CD1c-positive myeloid dendritic cell (primary cell): ENCODE data around the gene NAA15.
"Not testable (repeated sequence)": the region's sequence is repeated elsewhere in the genome, so short reads cannot be mapped to it uniquely, and the experiment has no call there.

Source experiments
- DNase-seq: peaks from one replicate; pipeline ENCODE4 v3.0.0-alpha.2; 2016; ENCODE audit errors: extremely low spot score

Gene NAA15

DNA sequence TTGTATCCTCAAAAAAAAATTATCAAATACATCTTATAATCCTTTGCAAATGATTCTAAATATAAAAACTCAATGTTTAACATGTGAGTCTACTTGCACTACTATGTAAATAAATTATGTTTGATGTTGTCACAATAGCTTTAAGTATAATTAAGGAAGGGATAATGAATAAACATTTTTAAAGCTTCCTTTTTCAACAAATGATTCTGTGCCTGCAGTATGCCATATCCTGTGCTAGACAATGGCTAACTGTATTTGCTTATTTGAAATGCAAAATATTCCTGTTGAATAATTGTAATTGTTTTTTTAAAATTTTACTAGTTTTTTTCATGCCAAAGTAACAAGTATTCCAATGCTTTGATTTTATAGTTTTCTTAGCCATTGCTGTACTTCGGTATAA, 60.0 kb downstream of the NAA15 start:
- DNase-seq: no peak

DNA sequence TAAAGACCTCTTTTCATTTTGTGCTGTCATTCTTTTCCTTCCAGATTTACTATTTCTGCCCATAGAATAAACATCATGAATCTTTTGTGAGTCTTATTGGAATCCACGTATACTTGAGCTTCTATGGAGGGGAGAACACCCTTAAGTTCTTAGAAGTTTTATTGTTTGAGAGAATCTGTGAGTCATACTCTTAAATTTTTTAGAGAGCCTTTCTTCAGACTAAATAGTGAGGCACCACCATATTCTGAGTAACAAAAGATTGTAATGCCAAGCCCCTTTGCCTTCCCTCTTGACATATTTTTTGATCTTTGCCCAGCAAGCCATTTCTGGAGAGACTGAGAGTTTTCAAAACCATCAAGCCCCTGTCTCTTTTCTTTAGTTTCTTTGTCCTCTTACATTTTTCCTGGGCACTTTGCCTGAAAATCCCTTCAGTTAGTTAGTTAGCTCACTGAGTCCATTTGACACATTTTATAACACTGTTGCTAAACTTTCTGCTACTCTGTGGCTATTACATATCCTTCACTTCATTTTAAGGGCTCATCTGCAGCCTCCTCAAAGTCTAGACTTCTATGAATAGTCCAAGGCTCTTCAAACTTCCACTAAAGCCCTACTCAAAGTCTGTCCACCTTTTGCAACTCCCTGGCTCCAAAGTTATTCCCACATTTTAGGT, 66.3 kb downstream of the NAA15 start:
- DNase-seq: no peak

- no peak for DNase-seq
These were observed 67.7 kb downstream of the NAA15 start for GRCh38 chr4:139368998-139369397.

- no peak for DNase-seq
These were observed 72.9 kb downstream of the NAA15 start for GRCh38 chr4:139374251-139374650.

DNA sequence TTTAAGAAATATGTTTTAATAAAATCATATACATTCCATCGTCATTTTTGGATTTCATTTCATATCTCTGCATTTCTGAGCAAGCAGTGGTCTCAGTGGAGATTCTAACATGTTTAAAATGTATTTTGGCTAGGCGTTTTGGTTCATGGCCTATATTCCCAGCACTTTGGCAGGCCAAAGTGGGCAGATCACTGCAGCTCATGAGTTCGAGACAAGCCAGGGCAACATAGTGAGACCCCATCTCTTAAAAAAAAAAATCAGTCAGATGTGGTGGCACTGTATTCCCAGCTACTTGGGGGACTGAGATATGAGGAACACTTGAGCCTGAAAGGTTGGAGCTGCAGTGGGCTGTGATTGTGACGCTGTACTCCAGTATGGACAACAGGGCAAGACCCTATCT, 85.1 kb downstream of the NAA15 start:
- DNase-seq: no peak

- no peak for DNase-seq
These were observed 87.8 kb downstream of the NAA15 start for GRCh38 chr4:139389102-139389501.

DNA sequence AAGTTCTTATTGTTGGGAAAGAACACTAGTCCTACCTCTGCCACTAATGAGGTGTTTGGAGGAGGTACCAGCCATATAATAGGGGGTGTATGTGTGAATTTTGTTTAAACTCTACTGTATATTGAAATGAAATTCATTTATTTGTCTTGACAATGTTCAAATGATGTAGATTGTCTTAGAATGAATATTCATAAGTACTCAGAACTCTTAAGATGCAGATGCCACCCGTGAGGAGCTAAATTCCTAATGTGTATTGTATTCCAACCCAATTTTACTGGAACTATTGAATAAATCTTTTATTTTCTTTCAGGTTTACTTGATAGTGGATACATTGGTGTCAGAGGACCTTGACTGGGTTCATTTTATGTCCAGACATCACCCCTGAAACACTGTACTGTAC, 88.7 kb downstream of the NAA15 start:
- no peak for DNase-seq

DNA sequence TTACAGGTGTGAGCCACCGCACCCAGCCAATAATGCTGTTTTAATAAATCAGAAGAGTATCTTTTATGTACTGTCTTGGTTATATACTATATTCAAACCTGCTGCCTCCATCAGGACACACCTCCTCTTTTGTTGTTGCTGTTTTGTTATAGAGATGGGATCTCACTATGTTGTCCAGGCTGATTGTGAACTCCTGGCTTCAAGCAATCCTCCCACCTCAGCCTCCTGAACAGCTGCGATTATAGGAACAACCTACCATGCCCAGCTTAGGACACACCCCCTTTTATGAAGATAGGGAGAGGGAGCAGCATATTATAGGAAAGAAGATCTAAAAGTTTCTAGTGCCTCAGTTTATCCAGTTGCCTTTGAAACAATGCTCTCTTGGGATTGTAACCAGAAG, 90.4 kb downstream of the NAA15 start:
- no peak for DNase-seq

DNA sequence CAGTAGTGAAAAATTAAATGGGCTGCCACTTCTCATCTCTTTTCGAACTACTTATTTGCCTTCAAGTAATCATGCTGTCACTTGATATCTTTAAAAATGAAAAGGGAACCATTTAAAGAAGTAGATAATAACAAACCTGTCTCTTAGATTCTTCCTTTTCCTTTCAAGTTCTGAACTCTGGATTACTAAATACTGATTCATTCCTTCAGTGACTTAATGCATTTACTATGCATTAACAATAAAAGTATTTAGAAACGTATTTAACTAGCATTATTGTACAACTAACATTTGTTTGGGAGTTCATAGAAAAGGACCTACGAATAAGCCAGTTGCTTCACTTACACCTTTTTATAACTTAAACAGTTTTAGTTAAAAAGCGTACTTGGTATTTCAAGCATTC, 91.5 kb downstream of the NAA15 start:
- no peak for DNase-seq

DNA sequence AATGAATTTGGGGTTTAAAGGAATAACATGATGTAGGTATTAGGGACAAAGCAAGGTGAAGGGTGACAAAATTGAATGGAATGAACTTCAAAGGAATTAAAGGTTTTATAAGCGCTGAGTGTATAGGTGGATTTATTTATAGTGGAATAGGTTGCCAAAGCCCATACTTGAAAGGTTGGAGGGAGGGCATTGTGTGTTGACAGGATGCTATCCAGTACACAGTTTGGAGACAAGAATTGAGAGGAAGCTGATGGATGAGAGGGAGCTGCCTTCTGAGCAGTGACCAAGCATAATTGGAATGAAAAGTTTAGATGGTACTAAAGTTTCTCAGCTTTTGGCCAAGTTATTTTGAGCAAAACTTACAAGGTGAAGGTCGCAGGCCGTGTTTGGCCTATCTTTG, 100.1 kb downstream of the NAA15 start:
- DNase-seq: no peak

DNA sequence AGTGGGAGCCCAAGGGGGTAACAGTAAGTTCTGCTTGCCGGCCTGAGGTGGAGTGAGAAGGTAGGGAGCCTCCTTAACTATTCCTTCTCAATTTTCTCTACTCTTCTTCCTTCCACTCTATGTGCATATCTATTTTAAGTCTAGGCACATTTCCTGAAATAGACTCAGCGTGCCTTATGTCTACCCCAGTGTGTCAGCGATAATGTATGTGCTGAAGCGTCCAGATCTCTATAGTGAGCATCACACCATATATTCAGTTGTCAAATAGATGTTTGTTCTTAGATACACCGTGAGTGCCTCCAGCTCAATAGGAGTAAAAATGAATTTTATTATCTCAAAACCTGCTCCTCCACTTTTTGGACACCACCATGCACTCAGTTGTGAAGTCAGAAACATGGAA, 101.1 kb downstream of the NAA15 start:
- no peak for DNase-seq

GRCh38 chr4:139403462-139403861, 102.2 kb downstream of the NAA15 start:
- DNase-seq: no peak

DNA sequence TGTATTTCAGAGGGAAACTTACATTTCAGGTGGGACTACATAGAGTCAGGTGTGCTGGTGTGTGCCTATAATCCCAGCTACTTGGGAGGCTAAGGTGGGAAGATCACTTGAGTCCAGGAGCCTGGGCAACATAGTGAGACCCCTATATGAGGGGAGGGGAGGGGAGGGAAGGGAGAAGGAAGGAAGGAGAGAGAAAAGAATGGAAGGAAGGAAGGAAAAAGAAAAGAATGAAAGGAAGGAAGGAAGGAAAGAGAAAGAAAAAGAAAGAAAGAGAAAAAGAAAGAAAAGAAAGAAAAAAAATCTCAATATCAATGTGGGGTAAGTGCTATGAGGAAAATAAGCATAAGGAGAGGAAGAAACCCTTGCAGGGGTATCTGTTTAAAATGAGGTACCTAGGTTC, 109.0 kb downstream of the NAA15 start:
- DNase-seq: no peak

- peak; percentile 22 for DNase-seq
These were observed 113.4 kb downstream of the NAA15 start for GRCh38 chr4:139414671-139415210.

GRCh38 chr4:139416073-139416673, 114.9 kb downstream of the NAA15 start:
- peak; percentile 59 for DNase-seq

DNA sequence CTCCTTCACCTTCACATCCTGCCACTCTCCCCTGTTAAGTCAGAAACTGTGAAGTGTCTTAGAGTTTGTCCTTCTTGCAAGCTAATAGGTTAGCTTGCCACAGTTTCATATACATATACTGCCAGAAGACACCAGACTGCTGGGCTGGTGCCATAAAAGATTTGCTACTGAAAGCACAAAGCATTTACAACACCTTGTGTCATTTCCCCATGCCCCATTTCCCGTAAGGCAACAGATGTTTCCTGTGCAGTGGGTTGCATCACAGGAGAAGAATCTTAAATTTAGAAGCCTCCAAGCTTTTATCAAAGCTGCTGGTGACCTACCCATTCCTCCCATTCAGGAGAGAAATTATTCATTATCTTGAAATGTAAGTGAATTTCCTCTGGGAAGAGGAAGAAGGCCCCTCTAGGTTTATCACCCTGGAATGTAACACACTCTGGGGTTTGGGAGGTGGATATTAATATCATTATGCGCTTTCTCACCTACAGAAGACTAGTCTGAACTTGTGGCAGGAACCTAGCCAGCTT, 118.1 kb downstream of the NAA15 start:
- DNase-seq: peak; percentile 47

DNA sequence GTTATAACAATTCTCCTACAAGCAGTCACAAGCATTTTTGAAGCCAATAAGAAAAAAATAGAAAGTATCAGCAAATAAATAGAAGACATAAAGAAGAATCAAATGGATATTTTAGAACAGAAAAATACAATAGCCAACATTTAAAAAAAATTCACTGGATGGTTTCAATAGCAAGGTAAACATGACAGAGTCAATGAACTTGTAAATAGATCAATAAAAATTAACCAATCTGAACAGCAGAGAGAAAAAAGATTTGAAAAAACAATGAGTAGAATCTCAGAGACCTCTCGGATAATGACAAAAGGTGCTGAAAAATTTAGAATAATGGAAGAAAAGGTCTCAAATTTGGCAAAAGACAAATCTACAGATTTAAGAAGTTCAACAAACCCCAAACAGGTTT, 119.3 kb downstream of the NAA15 start:
- DNase-seq: no peak

- DNase-seq: no peak
These were observed 134.8 kb downstream of the NAA15 start for GRCh38 chr4:139436122-139436521.

DNA sequence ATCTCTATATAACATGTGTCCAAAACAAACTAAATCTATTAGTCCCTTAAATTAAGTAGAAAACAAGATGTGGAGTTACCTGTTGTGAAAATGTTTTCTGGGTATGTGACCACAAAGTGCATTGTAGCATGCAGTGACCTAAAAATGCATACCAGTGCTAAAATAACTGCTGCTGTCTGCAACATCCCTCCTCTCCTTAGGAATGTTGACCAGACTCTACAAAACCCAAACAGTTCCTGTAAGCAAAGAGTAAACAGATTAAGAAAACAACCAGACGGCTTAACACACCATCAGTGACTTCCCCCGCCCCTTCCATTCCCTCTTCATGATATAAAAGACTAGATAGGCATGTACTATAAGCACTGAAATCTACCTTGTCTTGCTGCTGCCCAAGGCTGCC, 136.8 kb downstream of the NAA15 start:
- no peak for DNase-seq

GRCh38 chr4:139441029-139441428, 139.7 kb downstream of the NAA15 start:
- DNase-seq: no peak

DNA sequence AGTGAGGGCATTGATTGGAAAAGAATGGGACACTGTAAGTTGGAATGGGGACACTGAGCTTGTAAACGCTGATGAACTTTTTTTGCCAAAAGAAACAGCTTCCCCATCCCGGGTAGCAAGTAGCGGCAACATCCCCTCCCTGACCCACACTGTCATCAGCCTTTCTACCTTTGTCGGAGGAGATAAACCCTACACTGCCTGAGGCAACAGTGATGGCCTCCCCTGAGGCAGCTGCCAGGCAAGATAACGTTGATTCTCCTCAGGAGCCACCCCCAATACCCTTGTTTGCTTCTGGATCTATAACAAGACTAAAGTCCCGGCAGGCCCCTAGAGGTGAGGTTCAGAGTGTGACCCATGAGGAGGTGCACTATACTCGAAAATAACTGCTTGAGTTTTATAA, 142.4 kb downstream of the NAA15 start:
- no peak for DNase-seq

- not testable (repeated sequence) for DNase-seq
These were observed 143.6 kb downstream of the NAA15 start for GRCh38 chr4:139444881-139445280.

- DNase-seq: peak; percentile 8
These were observed 145.8 kb downstream of the NAA15 start for GRCh38 chr4:139447078-139447477.
